Measurements from ENCODE around the gene ACAP1. TPM values are rescaled to one million over a fixed set of nuclear protein-coding genes. Genes with fewer than 3 reads are reported as not detected.

ACAP1 gene
- polyA plus RNA-seq, 6 donors from 2014 or later, result 117 to 177 (median 155) TPM

DNA sequence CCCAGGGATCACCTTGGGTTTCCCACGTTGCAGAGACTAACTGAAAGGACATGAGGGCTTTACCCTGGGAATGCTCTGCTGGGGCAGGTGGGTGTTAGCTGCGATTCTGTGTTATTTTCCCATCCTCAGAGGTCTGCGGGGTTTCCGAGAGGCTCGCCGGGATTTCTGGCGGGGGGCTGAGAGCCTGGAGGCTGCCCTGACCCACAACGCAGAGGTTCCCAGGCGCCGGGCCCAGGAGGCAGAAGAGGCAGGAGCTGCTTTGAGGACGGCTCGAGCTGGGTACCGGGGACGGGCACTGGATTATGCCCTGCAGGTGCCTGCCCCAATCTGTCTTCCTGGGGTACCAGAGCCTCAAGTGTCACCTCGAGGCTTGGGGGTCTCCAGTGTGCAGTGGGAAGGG, 6.9 kb downstream of the ACAP1 start:
- H3K36me3 Mint-ChIP-seq, result peaks cover 0 to 23% of the 10 kb centered on the region in 2 donors
- ATAC-seq (ENCODE audit: low read depth in 2 of 2) (no peak), DNase-seq (no peak)
- H3K9me3 Mint-ChIP-seq, result no peaks in the 10 kb centered on the region
- H3K4me1 Mint-ChIP-seq, result peaks cover 17 to 19% (median 18%) of the 10 kb centered on the region in 3 donors
- H3K4me3 Mint-ChIP-seq, result no peak overlapping the region
- no peaks in the 10 kb centered on the region for H3K27me3 Mint-ChIP-seq
- H3K27ac Mint-ChIP-seq, result no peak overlapping the region

DNA sequence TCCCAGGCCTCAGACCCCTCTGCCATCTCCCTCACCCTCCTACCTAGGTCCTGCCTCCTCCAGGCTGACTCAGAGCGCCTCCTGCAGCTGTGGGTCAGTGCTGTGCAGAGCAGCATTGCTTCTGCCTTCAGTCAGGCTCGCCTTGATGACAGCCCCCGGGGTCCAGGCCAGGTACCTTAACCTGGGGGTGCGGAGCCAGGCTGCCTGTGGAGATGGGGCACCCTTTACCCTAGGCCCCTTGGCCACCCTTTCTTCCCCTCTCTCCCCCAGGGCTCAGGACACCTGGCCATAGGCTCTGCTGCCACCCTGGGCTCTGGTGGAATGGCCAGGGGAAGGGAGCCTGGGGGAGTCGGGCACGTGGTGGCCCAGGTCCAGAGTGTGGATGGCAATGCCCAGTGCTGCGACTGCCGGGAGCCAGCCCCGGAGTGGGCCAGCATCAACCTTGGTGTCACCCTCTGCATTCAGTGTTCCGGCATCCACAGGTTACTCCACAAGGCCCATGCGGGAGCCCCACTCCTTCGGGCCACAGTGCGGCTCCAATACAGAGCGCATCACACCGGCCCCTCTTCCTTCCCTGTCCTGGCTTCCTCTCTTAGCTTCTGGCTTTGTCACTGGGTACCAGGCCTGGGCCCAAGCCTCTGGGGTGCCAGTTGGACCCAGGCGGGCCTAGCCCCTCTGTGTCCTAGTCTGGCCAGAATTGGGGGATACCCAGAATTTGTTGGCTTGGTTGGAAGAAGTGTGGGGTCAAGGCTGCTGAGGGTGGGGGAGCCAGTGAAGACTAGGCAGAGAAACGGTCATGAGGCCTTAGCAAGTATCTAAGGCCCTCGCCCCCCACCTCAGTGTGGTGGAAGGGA, 10.7 kb downstream of the ACAP1 start:
- H3K27ac Mint-ChIP-seq, result peak overlapping the region in 3 of 6 donors; percentile 18 to 57 (median 29)
- H3K4me1 Mint-ChIP-seq, result peaks cover 14 to 34% (median 23%) of the 10 kb centered on the region in 3 donors
- DNase-seq (no peak), ATAC-seq (ENCODE audit: low read depth in 2 of 2) (no peak)
- no peaks in the 10 kb centered on the region for H3K27me3 Mint-ChIP-seq
- H3K36me3 Mint-ChIP-seq, result peaks cover 0 to 7% of the 10 kb centered on the region in 2 donors
- no peaks in the 10 kb centered on the region for H3K9me3 Mint-ChIP-seq
- no peak overlapping the region for H3K4me3 Mint-ChIP-seq

DNA sequence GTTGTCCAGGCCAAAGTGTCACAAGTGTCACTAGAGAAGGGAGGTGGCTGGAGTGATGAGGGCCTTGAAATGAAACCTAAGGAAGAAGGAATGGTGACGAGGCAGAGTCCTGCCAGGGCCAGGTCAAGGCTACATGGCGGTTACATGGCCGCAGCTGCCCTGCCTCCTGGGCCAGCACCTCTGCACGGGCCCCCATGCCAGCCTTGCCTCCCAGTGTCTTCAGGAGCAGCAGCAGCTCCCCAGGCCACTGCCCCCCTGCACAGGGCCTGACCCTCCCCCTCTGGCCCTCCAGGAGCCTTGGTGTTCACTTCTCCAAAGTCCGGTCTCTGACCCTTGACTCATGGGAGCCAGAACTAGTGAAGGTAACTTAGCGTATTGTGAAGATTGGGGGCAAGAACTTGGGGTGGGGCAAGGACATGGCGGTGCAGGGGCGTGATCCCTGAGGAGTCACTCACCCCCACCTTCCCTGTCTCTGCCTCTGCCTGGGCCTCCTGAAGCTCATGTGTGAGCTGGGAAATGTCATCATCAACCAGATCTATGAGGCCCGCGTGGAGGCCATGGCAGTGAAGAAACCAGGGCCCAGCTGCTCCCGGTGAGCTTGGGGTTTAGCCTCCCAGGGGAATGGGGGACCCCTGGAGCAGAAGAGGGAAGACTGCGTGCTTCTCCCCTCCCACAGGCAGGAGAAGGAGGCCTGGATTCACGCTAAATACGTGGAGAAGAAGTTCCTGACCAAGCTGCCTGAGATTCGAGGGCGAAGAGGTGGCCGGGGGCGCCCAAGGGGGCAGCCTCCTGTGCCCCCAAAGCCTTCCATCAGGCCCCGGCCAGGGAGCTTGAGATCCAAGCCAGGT, 11.5 kb downstream of the ACAP1 start:
- peaks cover 0 to 7% of the 10 kb centered on the region in 2 donors for H3K36me3 Mint-ChIP-seq
- ATAC-seq (ENCODE audit: low read depth in 2 of 2) (no peak), DNase-seq (no peak)
- H3K9me3 Mint-ChIP-seq, result no peaks in the 10 kb centered on the region
- peak overlapping the region in 1 of 6 donors; percentile 57 for H3K27ac Mint-ChIP-seq
- no peaks in the 10 kb centered on the region for H3K27me3 Mint-ChIP-seq
- peaks cover 20 to 41% (median 29%) of the 10 kb centered on the region in 3 donors for H3K4me1 Mint-ChIP-seq
- H3K4me3 Mint-ChIP-seq, result no peak overlapping the region

DNA sequence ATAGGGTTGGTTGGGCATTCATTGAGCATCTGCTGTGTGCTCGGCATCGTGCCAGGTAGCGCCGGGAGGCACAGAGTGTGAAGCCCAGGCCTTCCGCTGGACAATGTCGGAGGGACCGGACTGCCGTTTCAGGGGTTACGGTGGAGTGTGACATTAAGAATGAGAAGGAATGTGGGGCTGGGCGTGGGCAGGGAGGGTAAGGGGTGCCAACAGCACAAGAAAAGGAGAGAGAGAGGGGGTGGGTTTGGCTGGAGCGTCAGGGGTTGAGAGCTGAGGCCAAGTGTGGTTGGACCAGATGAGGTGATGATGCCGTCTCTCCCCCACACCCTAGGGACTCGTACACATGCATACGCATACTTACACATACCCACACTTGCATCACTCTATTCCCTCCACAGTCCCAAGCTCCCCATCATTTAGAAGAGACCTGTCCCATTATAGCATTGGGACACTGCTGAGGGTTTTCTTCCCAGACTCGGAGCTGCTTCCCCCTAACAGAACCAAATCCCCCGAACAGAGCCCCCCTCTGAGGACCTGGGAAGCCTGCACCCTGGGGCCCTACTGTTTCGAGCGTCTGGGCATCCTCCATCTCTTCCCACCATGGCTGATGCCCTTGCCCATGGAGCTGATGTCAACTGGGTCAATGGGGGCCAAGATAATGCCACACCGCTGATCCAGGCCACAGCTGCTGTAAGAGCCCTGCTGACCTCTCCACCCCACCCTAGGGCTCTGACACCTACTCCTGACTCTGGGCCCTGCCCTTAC, 12.3 kb downstream of the ACAP1 start:
- DNase-seq (no peak), ATAC-seq (ENCODE audit: low read depth in 2 of 2) (no peak)
- Mint-ChIP-seq H3K27ac (peak overlapping the region in 2 of 6 donors; percentile 28 to 64), H3K36me3 (peaks cover 0 to 7% of the 10 kb centered on the region in 2 donors), H3K9me3 (no peaks in the 10 kb centered on the region), H3K27me3 (no peaks in the 10 kb centered on the region), H3K4me1 (peaks cover 22 to 45% (median 35%) of the 10 kb centered on the region in 3 donors), H3K4me3 (peak overlapping the region in 2 of 8 donors; percentile 30 to 91)

DNA sequence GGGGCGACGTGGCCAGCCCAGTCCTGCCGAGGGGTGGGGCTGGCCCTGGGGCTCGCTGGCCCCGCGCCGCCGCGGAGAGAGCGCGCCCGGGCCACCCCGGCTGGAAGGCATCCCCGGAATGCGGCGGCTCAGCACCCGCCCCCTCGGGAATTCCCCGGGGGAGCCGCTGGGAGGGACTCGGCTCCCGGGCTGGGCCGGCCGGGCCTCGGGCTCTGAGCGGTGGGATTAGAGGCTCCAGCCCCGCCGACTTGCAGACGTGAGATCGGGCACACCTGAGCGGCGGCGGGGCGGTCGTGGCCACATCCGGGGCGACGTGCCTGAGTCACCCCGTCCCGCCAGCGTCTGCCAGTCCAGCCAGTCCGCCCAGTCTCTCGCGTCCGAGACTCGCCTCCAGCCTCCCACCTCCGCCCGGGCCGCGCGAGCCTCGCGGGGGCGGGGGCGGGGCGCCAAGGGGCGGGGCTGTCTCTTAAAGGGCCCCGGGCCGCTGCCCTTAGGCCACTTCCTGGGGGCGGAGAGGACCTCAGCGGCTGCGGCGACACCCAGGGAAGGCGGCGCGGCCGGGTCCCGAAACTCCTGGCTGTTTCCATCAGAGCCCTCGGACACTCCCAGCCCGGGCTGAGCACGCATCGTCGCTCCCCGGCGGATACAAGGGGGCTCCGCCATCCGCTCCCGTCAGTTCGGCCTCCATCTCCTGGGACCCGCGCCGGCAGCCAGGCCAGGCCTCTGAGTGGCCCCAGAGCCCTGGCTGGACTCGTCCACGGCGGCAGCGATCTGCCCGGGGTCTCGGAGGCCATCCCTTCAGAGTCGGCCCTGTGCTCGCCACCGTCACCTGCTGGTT, 15.6 kb downstream of the ACAP1 start, which contains the start of gene KCTD11:
Gene KCTD11 (plus strand): TSS at position 498 of the 838 bp plus-strand sequence.
- H3K4me3 Mint-ChIP-seq, result peak within 1 kb of the TSS; percentile 86 to 94 (median 92)
- DNase-seq (peak; percentile 71), ATAC-seq (ENCODE audit: low read depth in 2 of 2) (peak; percentile 47 to 59)
- H3K27me3 Mint-ChIP-seq, result no peaks in the 10 kb centered on the region
- peak within 1 kb of the TSS in 5 of 6 donors; percentile 80 to 97 (median 93) for H3K27ac Mint-ChIP-seq
- H3K4me1 Mint-ChIP-seq, result peaks cover 36 to 53% (median 46%) of the 10 kb centered on the region in 3 donors
- H3K9me3 Mint-ChIP-seq, result no peaks in the 10 kb centered on the region
- H3K36me3 Mint-ChIP-seq, result no peaks in the 10 kb centered on the region

DNA sequence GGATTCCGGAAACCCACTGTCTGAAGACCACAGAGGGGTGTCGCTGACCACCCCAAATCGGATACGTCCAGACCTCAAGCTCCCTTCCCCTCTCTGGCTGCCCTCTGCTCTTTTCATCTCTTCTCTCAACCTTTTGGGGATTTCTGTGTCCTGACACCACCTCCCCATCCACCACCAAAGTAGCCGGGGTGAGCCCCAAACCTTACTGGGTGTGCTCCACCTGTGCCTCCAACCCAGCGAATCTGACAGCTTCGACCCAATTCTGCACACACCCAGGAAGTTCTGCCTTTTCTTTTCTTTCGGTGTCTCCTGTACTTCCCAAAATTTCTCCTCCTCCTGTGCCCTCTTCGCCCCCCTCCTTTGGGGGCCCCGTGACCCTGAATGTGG, 16.2 kb downstream of the ACAP1 start:
- ATAC-seq (ENCODE audit: low read depth in 2 of 2) (no peak), DNase-seq (no peak)
- no peaks in the 10 kb centered on the region for H3K27me3 Mint-ChIP-seq
- peaks cover 36 to 53% (median 43%) of the 10 kb centered on the region in 3 donors for H3K4me1 Mint-ChIP-seq
- H3K4me3 Mint-ChIP-seq, result peak overlapping the region; percentile 86 to 94 (median 92)
- no peaks in the 10 kb centered on the region for H3K9me3 Mint-ChIP-seq
- H3K27ac Mint-ChIP-seq, result peak overlapping the region in 5 of 6 donors; percentile 80 to 97 (median 90)
- H3K36me3 Mint-ChIP-seq, result no peaks in the 10 kb centered on the region

DNA sequence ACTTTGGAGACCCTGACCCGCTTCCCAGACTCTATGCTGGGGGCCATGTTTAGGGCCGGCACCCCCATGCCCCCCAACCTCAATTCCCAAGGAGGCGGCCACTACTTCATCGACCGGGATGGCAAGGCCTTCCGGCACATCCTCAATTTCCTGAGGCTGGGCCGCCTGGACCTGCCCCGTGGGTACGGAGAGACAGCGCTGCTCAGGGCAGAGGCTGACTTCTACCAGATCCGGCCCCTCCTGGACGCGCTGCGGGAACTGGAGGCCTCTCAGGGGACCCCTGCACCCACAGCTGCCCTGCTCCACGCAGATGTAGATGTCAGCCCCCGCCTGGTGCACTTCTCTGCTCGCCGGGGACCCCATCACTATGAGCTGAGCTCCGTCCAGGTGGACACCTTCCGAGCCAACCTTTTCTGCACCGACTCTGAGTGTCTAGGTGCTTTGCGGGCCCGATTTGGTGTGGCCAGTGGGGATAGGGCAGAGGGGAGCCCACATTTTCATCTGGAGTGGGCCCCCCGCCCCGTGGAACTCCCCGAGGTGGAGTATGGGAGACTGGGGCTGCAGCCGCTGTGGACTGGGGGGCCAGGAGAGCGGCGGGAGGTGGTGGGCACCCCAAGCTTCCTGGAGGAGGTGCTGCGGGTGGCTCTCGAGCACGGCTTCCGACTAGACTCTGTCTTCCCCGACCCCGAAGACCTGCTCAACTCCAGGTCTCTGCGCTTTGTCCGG, 16.7 kb downstream of the ACAP1 start:
- DNase-seq, result no peak
- Mint-ChIP-seq H3K4me1 (peaks cover 36 to 53% (median 43%) of the 10 kb centered on the region in 3 donors), H3K4me3 (peak overlapping the region; percentile 86 to 94 (median 92)), H3K27me3 (no peaks in the 10 kb centered on the region), H3K9me3 (no peaks in the 10 kb centered on the region), H3K27ac (peak overlapping the region in 5 of 6 donors; percentile 80 to 97 (median 90)), H3K36me3 (no peaks in the 10 kb centered on the region)
- no peak for ATAC-seq (ENCODE audit: low read depth in 2 of 2)

DNA sequence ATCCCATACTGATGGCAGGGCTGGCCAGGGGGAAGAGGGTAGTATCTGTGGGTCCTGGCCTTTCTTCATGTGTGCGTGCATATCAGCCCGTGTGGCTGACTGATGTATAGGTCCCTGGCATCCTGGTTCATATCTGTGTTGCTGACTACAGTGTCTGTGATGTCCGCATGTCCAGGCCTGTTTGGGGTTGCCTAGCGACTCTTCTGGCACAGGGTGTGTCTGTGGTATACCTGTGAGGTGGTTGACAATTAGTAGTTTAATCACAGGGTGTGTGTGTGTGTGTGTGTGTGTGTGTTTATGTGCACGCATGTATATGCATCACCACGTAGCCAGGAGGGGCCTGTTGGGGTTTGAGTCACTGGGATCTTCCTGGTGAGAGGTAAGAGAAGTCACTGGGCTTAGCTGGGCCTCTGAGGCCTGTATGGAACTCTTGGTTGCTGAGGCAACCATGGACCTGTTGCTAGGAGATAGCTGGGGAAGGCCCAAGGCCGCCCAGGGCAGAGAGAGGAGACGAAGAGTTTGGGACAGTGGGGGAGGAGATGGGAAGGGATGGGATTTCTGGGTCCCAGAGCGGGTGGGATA, 18.0 kb downstream of the ACAP1 start:
- DNase-seq (no peak), ATAC-seq (ENCODE audit: low read depth in 2 of 2) (no peak)
- Mint-ChIP-seq H3K4me3 (peak overlapping the region in 2 of 8 donors; percentile 54 to 91), H3K4me1 (peaks cover 36 to 47% (median 39%) of the 10 kb centered on the region in 3 donors), H3K27me3 (peaks cover 0 to 3% (median 3%) of the 10 kb centered on the region in 3 donors), H3K9me3 (no peaks in the 10 kb centered on the region), H3K27ac (peak overlapping the region in 2 of 6 donors; percentile 79 to 87), H3K36me3 (no peaks in the 10 kb centered on the region)

DNA sequence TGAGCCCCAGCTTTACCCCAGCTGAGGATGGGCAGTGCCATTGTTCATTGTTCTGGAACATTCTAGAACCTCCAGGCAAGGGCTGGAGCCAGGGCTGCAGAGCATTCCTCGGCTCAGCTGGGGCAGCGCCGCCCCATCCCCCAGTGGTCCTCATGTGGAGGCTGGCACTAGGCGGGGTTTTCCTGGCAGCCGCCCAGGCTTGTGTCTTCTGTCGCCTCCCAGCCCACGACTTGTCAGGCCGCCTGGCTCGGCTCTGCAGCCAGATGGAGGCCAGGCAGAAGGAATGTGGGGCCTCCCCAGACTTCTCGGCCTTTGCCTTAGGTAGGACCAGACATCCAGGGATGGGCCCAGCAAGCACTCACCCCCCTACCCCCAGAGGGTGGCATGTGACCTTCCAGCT, 18.7 kb downstream of the ACAP1 start, which contains the start of gene TMEM95:
Gene TMEM95 (plus strand): TSS at position 104 of the 400 bp plus-strand sequence. CDS start 49 bp downstream, at position 153.
- no peak for DNase-seq
- H3K4me3 Mint-ChIP-seq, result peak within 1 kb of the TSS in 6 of 8 donors; percentile 32 to 94 (median 79)
- no peaks in the 10 kb centered on the region for H3K9me3 Mint-ChIP-seq
- H3K27me3 Mint-ChIP-seq, result peaks cover 0 to 8% (median 3%) of the 10 kb centered on the region in 3 donors
- peak within 1 kb of the TSS in 4 of 6 donors; percentile 56 to 87 (median 80) for H3K27ac Mint-ChIP-seq
- H3K4me1 Mint-ChIP-seq, result peaks cover 33 to 40% (median 36%) of the 10 kb centered on the region in 3 donors
- no peaks in the 10 kb centered on the region for H3K36me3 Mint-ChIP-seq
- no peak for ATAC-seq (ENCODE audit: low read depth in 2 of 2)

DNA sequence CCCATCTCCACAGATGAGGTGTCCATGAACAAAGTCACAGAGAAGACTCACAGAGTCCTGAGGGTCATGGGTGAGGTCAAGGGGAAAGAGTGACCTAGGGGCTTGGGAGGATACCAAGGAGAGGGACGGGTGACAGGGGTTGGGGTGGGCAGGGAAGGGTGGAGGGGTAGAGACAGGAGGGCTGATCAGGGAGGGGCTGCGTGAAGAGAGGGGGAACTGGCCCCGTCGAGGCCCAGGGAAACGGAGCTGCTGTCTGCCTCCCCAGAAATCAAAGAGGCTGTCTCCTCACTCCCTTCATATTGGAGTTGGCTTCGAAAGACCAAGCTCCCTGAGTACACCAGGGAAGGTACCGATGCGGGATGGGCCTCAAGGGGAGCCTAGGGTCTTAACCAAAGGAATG, 19.2 kb downstream of the ACAP1 start:
- H3K27me3 Mint-ChIP-seq, result peaks cover 0 to 8% (median 3%) of the 10 kb centered on the region in 3 donors
- H3K9me3 Mint-ChIP-seq, result no peaks in the 10 kb centered on the region
- no peaks in the 10 kb centered on the region for H3K36me3 Mint-ChIP-seq
- DNase-seq, result no peak
- H3K27ac Mint-ChIP-seq, result peak overlapping the region in 2 of 6 donors; percentile 26 to 56
- peaks cover 32 to 36% (median 32%) of the 10 kb centered on the region in 3 donors for H3K4me1 Mint-ChIP-seq
- H3K4me3 Mint-ChIP-seq, result peak overlapping the region in 1 of 8 donors; percentile 61
- ATAC-seq (ENCODE audit: low read depth in 2 of 2), result no peak

DNA sequence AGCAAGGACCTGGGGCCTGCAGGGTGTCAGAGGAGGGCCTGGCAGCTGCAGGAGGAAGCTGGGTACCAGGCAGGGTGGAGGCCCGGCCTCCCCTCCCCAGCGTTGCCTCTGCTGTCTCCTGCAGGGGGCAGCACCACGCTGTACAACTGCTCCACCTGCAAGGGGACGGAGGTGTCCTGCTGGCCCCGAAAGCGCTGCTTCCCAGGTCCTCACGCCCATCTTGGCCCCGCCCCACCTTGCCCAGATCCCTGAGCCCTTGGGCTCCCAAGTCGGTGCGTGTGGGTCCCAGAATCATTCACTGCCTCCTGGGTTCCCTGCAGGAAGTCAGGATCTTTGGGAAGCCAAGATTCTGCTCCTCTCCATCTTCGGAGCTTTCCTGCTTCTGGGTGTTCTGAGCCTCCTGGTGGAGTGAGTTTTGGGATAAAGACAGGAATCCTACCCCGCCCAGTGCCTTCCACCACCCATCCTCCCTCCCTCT, 19.8 kb downstream of the ACAP1 start:
- DNase-seq, result peak; percentile 82
- no peaks in the 10 kb centered on the region for H3K9me3 Mint-ChIP-seq
- peak; percentile 64 to 75 for ATAC-seq (ENCODE audit: low read depth in 2 of 2)
- peak overlapping the region in 2 of 6 donors; percentile 26 to 81 for H3K27ac Mint-ChIP-seq
- H3K4me1 Mint-ChIP-seq, result peaks cover 28 to 34% (median 31%) of the 10 kb centered on the region in 3 donors
- no peaks in the 10 kb centered on the region for H3K36me3 Mint-ChIP-seq
- H3K4me3 Mint-ChIP-seq, result peak overlapping the region in 2 of 8 donors; percentile 32 to 61
- H3K27me3 Mint-ChIP-seq, result peaks cover 0 to 8% (median 3%) of the 10 kb centered on the region in 3 donors
